ENCODE measurements around the gene CYP3A7. TPM values are rescaled to one million over a fixed set of nuclear protein-coding genes. Genes with fewer than 3 reads are reported as not detected.
A peak's percentile ranks its signal among the peaks of the same experiment; 100 is the strongest.
"Not testable (repeated sequence)": the region's sequence is repeated elsewhere in the genome, so short reads cannot be mapped to it uniquely, and the experiment has no call there.

The CYP3A7 gene
- polyA plus RNA-seq, 3 donors = not detected

DNA sequence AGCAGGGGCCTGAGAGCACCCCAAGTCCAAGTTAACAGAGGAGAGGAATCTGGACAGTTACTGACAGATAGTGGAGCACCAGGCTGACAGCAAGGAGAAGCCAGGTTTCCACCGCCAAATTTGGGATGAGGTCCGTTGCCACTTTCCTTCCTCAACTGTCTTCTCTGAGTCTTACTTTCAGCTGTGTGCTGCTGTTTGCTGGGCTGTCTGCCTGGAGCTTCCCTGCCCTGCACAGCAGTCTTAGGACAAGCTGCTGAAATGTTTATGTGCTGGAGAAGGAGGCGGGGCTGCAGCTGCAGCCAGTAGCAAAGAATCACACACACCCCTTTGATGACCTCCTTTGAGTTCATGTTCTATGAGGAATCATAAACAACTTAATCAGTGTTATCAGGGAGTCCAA lies 17.4 kb upstream of the CYP3A7 start:
- Mint-ChIP-seq H3K9me3 (peaks cover 0 to 5% (median 0%) of the 10 kb centered on the region in 7 donors), H3K4me3 (peak overlapping the region in 1 of 2 donors; percentile 35), H3K27ac (no peak overlapping the region), H3K27me3 (ENCODE audit: low read depth in 3 of 3) (peaks cover 19 to 40% (median 30%) of the 10 kb centered on the region in 3 donors), H3K4me1 (no peaks in the 10 kb centered on the region), H3K36me3 (no peaks in the 10 kb centered on the region)
- intact Hi-C loops (cut with micrococcal nuclease) = no loop called here
- H2AFZ ChIP-seq (ENCODE audit: insufficient read depth, low read depth, low read length, poor library complexity, severe bottlenecking) = no peak overlapping the region
- peaks cover 17 to 28% of the 10 kb centered on the region in 2 donors for H3K27me3 ChIP-seq (ENCODE audit: control insufficient read depth in 2 of 2, insufficient read depth in 2 of 2, low read length in 2 of 2)
- H3K4me2 ChIP-seq (replicated peaks; ENCODE audit: extremely low read depth, low read length, poor library complexity, severe bottlenecking) = no peak overlapping the region
- no peaks in the 10 kb centered on the region for H3K79me2 ChIP-seq (ENCODE audit: insufficient read depth, low read length)
- no peaks in the 10 kb centered on the region for H4K20me1 ChIP-seq (ENCODE audit: insufficient read depth, low read length)
- no peaks in the 10 kb centered on the region for H3K36me3 ChIP-seq (replicated peaks in 1 of 2; ENCODE audit: control insufficient read depth in 1 of 2, insufficient read depth in 2 of 2, low read length in 2 of 2)
- no peaks in the 10 kb centered on the region for H3K9me3 ChIP-seq (replicated peaks in 1 of 2; ENCODE audit: control insufficient read depth in 1 of 2, insufficient read depth in 1 of 2, low read length in 2 of 2)
- no peaks in the 10 kb centered on the region for H3K4me1 ChIP-seq (ENCODE audit: control insufficient read depth in 1 of 2, insufficient read depth in 2 of 2, low read length in 2 of 2)
- no peak overlapping the region for H3K4me3 ChIP-seq (replicated peaks in 1 of 3; ENCODE audit: low read depth in 2 of 3, low read length in 3 of 3)
- no peak for DNase-seq
- no peak overlapping the region for H3K27ac ChIP-seq (ENCODE audit: low read depth in 1 of 2, low read length in 2 of 2)
- WGBS (ENCODE audit: insufficient coverage) = 83% methylated on average over 1 of the region's 3 CpGs
- no peak for TF ChIP-seq CTCF (IDR thresholded peaks at IDR 0.05)
- H3K9ac ChIP-seq (ENCODE audit: insufficient read depth, low read length, poor library complexity, severe bottlenecking) = no peak overlapping the region

DNA sequence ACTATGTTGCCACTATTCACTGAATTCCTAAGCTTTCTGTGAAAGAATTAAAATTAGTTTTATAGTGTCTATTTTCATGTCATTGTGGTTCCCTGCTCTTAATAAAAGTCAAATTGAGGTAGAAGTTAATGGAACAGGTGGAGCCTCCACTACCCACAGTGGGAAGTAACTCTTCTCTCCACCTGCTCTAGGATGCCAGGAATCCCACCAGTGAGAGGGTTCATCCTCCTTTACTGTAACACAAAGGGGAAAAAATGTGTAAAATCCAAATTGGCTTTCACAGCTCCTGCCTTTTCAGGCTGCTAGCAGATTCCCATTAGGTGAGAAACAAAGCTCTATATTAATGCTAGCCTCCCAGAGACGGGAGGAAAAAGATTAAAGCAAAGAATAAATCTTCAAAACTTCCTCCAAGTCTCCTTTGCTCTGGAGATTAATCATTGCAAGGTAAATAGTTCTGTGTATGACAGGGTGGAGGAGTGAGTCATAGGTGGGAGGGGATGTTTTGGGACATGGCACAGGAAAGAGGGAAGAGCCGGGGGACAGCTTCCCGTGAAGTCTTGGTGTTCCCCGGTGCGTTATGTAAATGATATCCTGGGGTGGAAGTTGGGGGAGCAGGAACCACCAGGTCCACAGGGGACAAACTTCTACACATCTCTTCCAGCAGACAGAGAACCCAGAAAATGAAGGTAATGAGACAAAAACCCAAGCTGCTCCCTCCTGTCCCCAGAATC lies 16.5 kb upstream of the CYP3A7 start:
- H4K20me1 ChIP-seq (ENCODE audit: insufficient read depth, low read length); H3K27ac Mint-ChIP-seq; H3K36me3 Mint-ChIP-seq; H3K79me2 ChIP-seq (ENCODE audit: insufficient read depth, low read length); H3K4me2 ChIP-seq (replicated peaks; ENCODE audit: extremely low read depth, low read length, poor library complexity, severe bottlenecking); DNase-seq; H3K4me1 ChIP-seq (ENCODE audit: control insufficient read depth in 1 of 2, insufficient read depth in 2 of 2, low read length in 2 of 2); H3K9me3 Mint-ChIP-seq; H3K9me3 ChIP-seq (replicated peaks in 1 of 2; ENCODE audit: control insufficient read depth in 1 of 2, insufficient read depth in 1 of 2, low read length in 2 of 2); H2AFZ ChIP-seq (ENCODE audit: insufficient read depth, low read depth, low read length, poor library complexity, severe bottlenecking); H3K9ac ChIP-seq (ENCODE audit: insufficient read depth, low read length, poor library complexity, severe bottlenecking); H3K36me3 ChIP-seq (replicated peaks in 1 of 2; ENCODE audit: control insufficient read depth in 1 of 2, insufficient read depth in 2 of 2, low read length in 2 of 2); H3K4me1 Mint-ChIP-seq; H3K27ac ChIP-seq (ENCODE audit: low read depth in 1 of 2, low read length in 2 of 2); H3K4me3 ChIP-seq (replicated peaks in 1 of 3; ENCODE audit: low read depth in 2 of 3, low read length in 3 of 3); intact Hi-C loops (cut with micrococcal nuclease); H3K4me3 Mint-ChIP-seq: not testable (repeated sequence)
- H3K27me3 ChIP-seq (ENCODE audit: control insufficient read depth in 2 of 2, insufficient read depth in 2 of 2, low read length in 2 of 2) = peaks cover 17 to 28% of the 10 kb centered on the region in 2 donors
- WGBS (ENCODE audit: insufficient coverage) = no CpG with 5 or more reads among the region's 5 CpGs
- H3K27me3 Mint-ChIP-seq (ENCODE audit: low read depth in 3 of 3) = peaks cover 15 to 40% (median 30%) of the 10 kb centered on the region in 3 donors

Measured in CD14-positive monocyte (primary cell).